Thoracic aorta (tissue), 2 donors: Measurements from ENCODE around the gene EPHA6. TPM values are rescaled to one million over a fixed set of nuclear protein-coding genes. Genes with fewer than 3 reads are reported as not detected.
"Not testable (repeated sequence)": the region's sequence is repeated elsewhere in the genome, so short reads cannot be mapped to it uniquely, and the experiment has no call there.

Experiments used
- ATAC-seq: fragments of 150-250 bp; one replicate; pipeline ENCODE4 v1.8.0; 2017; ENCODE audit warnings: low read depth; ENCODE audit not compliant: insufficient number of reproducible peaks, low FRiP score
- DNase-seq: peaks from one replicate; pipeline ENCODE4 v3.0.0-alpha.2; 2020; ENCODE audit warnings: low spot score
- H3K27ac ChIP-seq, 2 donors: fragments of 200-600 bp; sonication (generic); 1 replicate in 1 of 2; 2 replicates in 1 of 2; pipeline ENCODE4 v1.5.1; 2016; ENCODE audit warnings: mild to moderate bottlenecking in 2 of 2, moderate library complexity in 2 of 2
- H3K27me3 ChIP-seq: fragments of 200-600 bp; sonication (generic); replicated peaks from 2 replicates; pipeline ENCODE4 v1.6.0; 2016; ENCODE audit warnings: mild to moderate bottlenecking; ENCODE audit not compliant: insufficient read depth
- H3K36me3 ChIP-seq: fragments of 200-600 bp; sonication (generic); one replicate; pipeline ENCODE4 v1.5.1; 2016
- H3K4me1 ChIP-seq, 2 donors: fragments of 200-600 bp; sonication (generic); 1 replicate in 1 of 2; 2 replicates in 1 of 2; pipeline versions ENCODE4 v1.5.1 to v1.6.0; 2016; ENCODE audit warnings: low read depth in 2 of 2, mild to moderate bottlenecking in 1 of 2; ENCODE audit not compliant: control insufficient read depth in 1 of 2
- H3K4me3 ChIP-seq: fragments of 200-600 bp; sonication (generic); 2 replicates; pipeline ENCODE4 v1.5.1; 2016; ENCODE audit warnings: mild to moderate bottlenecking
- H3K9me3 ChIP-seq: fragments of 200-600 bp; sonication (generic); 2 replicates; pipeline ENCODE4 v1.5.1; 2016
- CTCF ChIP-seq: fragments of 200-600 bp; sonication (generic); IDR thresholded peaks from one replicate; pipeline ENCODE4 v1.5.1; 2019; ENCODE audit warnings: antibody characterized with exemption
- total RNA-seq, 2 donors: library from RNA; depleted of rRNA; stranded (reverse); fragments of >200 nt; gene quantifications; one replicate each; pipeline versions ENCODE4 v1.1.0 to v1.2.3, GENCODE V29; 2016

EPHA6 gene
- total RNA-seq, 2 donors from 2014 or later: 0.71 to 3.2 TPM

DNA sequence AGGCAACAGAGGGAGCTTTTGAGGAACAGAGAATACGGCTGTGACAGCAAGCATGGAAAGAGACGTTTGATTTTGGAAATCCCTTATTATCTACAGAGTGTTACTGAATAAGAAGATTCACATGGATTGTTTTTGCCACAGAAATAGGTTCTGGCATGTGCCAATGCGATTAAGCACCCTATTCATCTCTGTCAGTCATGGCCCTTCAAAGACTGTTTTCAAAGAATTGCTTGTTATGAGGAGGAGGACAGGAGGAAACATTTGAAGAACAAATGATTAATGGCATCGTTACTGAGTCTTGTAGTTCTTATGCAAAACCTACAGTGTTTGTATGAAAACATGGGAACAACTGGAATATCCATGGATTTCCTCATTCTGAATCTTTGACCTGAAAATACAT, 86.2 kb downstream of the EPHA6 start:
- no peaks in the 10 kb centered on the region for H3K9me3 ChIP-seq
- no peaks in the 10 kb centered on the region for H3K27me3 ChIP-seq
- H3K36me3 ChIP-seq: no peaks in the 10 kb centered on the region
- no peaks in the 10 kb centered on the region for H3K4me1 ChIP-seq
- H3K4me3 ChIP-seq: no peak overlapping the region
- H3K27ac ChIP-seq: no peak overlapping the region
- DNase-seq (no peak), ATAC-seq (no peak)
- no peak for TF ChIP-seq CTCF

GRCh38 chr3:96915445-96915844, 101.1 kb downstream of the EPHA6 start:
- no peak for TF ChIP-seq CTCF
- no peak overlapping the region for H3K4me3 ChIP-seq
- H3K9me3 ChIP-seq: no peaks in the 10 kb centered on the region
- no peaks in the 10 kb centered on the region for H3K36me3 ChIP-seq
- no peaks in the 10 kb centered on the region for H3K27me3 ChIP-seq
- H3K4me1 ChIP-seq: no peaks in the 10 kb centered on the region
- ATAC-seq (no peak), DNase-seq (no peak)
- H3K27ac ChIP-seq: no peak overlapping the region

DNA sequence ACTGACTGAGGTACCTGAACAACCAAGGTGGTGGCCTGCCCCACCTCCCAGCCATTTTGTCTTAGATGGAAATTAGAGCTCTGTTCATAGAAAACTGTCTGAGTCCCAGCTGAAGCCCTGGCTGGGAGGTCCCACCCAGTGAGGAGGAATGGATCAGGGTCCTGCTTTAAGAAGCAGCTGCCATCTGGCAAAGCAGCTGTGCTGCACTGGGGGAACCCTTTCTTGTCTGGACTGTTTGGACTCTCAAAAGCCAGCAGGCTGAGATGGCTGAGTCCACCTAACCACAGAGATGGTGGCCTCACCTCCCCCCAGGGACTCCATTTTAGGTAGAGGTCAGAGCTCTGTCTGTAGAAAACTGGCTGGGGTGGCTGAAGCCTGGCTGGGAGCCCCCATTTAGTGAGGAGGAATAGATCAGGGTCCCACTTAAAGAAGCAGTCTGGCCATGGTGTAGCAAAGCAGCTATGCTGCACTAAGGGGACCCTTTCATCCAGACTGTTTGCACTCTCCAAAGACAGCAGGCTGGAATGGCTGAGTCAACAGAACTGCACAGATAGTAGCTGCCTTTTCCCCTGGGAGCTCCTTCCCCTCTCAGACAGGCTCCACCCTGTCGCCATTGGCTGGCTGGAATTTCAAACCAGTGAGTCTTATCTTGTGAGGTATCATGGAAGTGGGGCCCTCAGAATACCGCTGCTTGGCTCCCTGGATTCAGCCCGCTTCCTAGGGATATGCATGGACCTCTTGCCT, 116.9 kb downstream of the EPHA6 start:
- H3K36me3 ChIP-seq: no peaks in the 10 kb centered on the region
- TF ChIP-seq CTCF: no peak
- ATAC-seq (no peak), DNase-seq (no peak)
- peaks cover 28% of the 10 kb centered on the region for H3K9me3 ChIP-seq
- no peaks in the 10 kb centered on the region for H3K4me1 ChIP-seq
- no peaks in the 10 kb centered on the region for H3K27me3 ChIP-seq
- H3K27ac ChIP-seq: no peak overlapping the region
- no peak overlapping the region for H3K4me3 ChIP-seq

GRCh38 chr3:96942131-96942530, 127.7 kb downstream of the EPHA6 start:
- not testable (repeated sequence) for H3K27ac ChIP-seq, H3K4me1 ChIP-seq, ATAC-seq, H3K4me3 ChIP-seq, DNase-seq, H3K9me3 ChIP-seq, H3K36me3 ChIP-seq, H3K27me3 ChIP-seq

DNA sequence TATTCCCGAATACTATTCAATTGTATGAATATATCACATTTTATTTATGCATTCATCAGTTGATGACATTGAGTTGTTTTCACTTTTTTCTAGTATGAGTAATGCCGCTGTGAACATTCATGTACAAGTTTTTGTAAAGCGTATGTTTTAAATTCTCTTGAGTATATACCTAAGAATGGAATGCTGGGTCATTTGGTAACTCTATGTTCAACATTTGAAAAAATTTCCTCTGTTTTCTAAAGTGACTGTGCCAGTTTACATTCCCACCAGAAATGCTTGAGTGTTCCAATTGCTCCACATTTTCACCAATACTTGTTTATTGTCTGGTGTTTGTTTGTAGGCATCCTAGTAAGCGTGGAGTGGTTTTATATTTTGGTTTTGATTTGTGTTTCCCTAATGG, 144.5 kb downstream of the EPHA6 start:
- no peak overlapping the region for H3K4me3 ChIP-seq
- no peaks in the 10 kb centered on the region for H3K9me3 ChIP-seq
- TF ChIP-seq CTCF: no peak
- H3K27me3 ChIP-seq: no peaks in the 10 kb centered on the region
- ATAC-seq (no peak), DNase-seq (no peak)
- no peak overlapping the region for H3K27ac ChIP-seq
- H3K4me1 ChIP-seq: peaks cover 0 to 6% of the 10 kb centered on the region in 2 donors
- H3K36me3 ChIP-seq: no peaks in the 10 kb centered on the region

DNA sequence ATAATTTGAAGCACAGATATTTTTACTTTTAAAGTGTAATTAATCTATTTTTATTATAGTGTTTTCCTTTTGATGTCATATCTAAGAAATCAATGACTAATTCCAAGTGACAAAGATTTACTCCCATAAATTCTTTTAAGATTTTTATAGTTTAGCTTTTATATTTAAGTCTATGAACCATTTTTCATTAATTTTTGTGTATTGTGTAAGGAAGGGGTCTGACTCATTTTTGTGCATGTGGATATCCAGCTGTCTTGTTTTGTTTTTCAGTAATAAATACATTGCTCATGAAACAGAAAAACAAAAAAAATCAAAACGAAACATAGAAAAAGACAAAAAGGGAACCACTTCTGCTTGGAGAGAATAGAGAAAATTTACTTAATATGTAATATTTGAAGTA, 145.1 kb downstream of the EPHA6 start:
- no peak overlapping the region for H3K4me3 ChIP-seq
- TF ChIP-seq CTCF: no peak
- peaks cover 0 to 6% of the 10 kb centered on the region in 2 donors for H3K4me1 ChIP-seq
- DNase-seq: no peak
- H3K36me3 ChIP-seq: no peaks in the 10 kb centered on the region
- H3K27me3 ChIP-seq: no peaks in the 10 kb centered on the region
- H3K27ac ChIP-seq: no peak overlapping the region
- no peaks in the 10 kb centered on the region for H3K9me3 ChIP-seq
- ATAC-seq: no peak
